NCI-H82 treated with DMSO at 0.1 percent for 48 hours (cell line): Measurements from ENCODE around the gene RHEB.

Experiments
- DNase-seq: peaks from one replicate; lab custom pipeline; 2025; ENCODE audit not compliant: unreplicated experiment; lab: John Stamatoyannopoulos, UW

The RHEB gene

DNA sequence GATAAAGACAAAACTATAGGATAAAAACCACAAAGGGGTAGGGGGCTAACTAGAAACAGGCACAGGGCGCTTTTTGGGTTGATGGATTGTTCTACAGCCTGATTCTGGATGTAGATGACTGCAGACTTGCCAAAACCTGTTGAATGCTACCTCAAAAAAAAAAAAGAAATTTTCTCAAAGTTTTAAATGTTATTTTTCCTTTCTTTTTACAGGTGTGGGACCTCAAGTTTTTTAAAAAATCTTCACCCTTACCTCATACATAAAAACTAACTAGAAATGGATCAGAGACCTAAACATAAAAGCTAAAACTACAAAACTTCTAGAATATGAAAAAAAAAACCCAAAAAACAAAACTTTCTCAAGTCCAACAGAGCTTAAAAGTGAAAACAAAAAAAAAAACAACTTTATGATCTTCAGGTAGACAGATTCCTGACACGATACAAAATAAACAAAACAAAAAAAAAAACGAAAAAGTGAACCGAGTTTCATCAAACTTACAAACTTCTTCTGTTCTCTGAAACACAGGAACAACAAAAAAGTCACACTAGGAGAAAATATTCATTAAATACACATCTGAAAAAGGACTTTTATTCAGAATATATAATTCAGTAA is 14.9 kb downstream of the RHEB start:
- DNase-seq, result no peak

DNA sequence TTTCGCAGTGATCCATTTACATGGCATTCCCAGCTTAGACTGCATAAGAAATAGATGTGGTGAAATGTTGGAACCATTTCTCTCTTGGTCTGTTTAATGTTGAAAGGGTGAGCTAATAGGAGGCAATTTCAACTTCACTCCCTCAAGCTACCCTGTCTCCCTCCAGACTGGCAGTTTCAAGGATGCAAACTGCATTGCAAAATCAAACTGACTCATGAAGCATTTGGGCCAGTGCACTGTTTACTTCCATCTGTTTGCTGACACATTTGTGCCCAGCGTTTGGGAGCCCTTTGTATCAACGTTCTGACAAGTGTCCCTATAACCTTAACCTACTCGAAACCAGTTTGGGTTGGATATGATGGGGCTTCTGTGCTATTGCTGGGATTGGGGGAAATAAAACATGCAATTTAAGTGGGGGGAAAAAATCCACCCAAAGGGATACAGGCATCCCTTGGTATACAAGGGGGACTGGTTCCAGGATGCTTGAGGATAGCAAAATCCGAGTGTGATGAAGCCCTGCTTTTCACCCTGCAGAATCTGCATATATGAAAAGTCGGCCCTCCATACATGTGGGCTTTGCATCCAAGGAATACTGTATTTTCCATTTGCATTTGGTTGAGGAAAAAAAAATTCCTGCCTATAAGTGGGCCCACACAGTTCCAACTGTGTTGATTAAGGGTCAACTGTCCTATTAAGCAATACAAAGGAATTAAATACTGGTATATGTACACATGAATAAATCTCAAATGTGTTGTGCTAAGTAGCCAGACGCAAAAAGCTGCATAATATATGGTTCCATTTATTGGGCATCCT is 15.6 kb downstream of the RHEB start:
- DNase-seq, result no peak

DNA sequence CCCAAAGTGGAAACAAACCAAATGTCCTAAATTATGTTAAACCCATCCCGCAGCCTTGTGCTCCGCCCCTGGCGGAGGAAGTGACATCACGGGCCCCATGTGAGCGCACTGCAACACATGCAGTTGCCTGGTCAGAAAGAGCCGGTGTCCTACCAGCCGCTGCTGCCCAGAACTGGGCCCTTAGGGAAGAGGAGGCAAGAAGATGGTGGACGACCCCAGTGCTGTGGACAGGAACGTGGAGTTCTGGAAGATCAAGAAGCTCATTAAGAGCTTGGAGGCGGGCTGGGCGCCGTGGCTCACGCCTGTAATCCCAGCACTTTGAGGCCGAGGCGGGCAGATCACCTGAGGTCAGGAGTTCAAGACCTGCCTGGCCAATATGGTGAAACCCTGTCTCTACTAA is 18.0 kb downstream of the RHEB start:
- no peak for DNase-seq

DNA sequence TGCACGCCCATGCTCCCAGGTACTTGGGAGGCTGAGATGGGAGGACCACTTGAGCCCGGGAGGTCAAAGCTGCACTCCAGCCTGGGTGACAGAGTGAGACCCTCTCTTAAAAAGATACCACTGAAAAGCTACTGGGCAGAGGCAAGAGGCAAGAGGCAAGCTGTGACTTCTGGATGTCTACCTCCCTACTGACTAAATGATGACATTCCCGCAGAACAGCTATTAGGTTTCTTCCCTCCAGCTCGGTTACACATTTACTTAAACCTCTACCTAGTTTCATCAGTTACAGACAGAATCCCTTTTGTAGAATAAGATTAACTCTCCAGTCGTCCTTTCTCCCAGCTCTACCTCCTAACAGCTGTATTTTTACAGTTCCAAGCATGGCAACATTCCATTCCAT is 21.2 kb downstream of the RHEB start:
- DNase-seq, result no peak

DNA sequence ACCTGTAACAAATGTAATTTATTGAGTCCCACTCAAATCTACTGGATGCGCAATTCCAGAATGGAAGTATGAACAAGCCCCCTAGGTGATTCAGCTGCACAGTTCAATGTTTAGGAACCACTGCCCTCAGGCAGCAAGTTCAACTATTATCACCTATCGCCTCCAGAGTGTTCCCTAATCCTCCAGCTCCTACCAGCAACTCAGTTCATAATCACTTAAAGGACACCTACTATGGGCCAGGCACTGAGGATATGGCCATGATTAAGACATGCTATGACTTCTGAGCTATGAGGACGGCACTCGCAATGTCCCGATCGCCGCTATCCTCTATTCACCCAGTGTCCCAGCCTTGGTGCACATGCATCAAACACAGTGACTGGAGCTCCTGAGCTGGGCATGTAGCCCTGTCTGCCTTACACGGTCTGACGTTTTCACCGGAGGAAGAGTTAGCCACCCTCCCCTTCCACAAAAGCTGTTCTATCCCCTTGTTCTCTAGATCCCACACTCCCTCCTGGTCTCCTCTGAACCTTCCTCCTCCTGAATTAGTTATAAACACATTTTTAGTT is 22.3 kb downstream of the RHEB start:
- no peak for DNase-seq

DNA sequence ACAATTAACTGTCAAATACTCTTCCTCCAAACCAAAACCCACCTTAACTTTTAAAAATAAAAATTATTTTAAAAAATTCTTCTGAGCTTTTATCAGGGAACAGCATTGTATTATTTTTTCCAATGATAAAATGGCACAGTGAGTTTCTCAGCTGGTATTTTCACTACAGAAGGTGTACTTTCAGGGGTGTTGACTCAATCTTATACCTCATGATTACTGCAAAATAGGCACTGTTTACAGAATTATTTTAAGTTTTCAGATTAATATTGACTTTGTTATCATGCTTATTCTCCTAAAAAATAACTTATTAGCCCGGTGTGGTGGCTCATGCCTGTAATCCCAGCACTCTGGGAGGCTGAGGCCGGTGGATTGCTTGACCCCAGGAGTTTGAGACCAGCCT is 24.3 kb downstream of the RHEB start:
- no peak for DNase-seq

DNA sequence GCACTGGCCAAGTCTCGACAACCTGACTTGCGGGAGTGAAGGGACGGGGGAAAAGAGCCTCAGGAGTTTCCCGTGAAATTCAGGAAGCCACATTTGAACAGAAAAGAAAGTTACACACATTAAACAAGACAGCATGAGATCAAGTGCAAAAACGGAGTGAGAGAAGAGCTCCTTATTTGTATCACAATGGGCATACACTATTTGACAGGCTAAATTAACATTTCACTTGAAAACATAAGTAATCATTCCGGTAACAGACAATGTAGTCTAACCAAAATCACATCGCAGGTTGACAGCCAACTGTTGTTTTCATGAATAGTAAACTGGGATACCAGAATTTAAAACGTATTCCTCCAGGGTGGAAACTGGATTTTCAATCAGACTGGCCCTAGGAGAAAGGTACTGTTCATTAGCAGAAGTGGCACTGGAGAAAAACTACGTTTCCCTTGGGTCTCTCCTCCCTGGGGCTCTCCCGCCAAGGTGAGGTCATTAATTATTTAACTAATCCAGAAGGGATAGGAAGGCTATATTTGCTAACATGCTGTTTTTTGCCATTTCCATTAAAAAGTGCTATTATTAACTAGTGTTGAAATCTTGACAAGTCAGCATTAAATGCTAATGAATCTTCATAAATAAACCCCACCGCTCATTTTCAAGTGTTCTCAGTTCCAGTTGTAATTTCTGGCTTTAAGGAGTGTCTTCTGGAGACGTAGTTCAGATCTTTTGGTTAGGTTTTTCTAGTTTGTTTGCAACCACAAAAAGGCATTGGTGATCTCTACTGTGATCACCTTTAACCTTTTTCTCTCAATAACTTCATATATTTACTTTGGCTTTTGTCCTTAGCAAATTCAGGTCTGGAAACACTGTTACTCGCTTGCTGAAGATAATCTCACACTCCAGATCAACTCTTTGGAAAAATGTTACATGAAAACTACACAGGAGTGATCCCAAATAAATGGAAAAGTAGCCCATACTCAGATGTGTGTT is 25.1 kb downstream of the RHEB start:
- DNase-seq, result no peak

DNA sequence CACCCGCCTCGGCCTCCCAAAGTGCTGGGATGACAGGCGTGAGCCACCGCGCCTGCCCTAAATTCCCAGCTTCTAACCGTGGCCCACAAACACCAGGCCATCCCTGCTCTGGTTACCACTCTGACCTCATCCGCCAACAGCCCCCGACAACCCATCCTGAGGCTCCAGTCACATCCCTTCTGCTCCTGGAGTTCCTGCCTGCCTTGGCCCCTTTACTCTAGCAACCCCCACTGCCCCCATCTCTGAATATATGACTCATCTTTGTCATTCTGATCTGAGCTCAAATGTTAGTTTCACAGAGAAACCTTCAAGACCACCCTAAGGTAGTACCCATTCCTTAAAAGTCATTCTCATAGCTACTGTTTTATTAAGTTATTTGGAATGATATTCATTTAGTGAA is 26.6 kb downstream of the RHEB start:
- DNase-seq, result no peak

DNA sequence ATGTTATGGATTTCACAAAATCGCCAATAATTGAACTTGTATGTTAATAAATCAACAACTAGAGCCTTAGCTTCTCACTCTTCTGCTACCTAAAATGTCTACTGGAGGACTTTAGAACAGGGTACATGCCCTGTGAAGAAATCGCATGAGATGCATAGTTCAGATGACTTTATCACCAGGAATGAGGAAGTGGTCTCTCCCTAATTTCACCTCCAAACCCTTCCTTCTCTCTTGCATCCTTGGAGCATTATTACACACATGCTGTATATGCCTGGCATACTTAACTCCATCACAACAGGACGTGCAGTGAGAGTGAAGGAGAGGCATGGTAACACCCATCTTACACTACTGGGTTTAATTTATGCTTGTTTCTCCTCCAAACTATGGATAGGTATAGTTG is 27.8 kb downstream of the RHEB start:
- no peak for DNase-seq

DNA sequence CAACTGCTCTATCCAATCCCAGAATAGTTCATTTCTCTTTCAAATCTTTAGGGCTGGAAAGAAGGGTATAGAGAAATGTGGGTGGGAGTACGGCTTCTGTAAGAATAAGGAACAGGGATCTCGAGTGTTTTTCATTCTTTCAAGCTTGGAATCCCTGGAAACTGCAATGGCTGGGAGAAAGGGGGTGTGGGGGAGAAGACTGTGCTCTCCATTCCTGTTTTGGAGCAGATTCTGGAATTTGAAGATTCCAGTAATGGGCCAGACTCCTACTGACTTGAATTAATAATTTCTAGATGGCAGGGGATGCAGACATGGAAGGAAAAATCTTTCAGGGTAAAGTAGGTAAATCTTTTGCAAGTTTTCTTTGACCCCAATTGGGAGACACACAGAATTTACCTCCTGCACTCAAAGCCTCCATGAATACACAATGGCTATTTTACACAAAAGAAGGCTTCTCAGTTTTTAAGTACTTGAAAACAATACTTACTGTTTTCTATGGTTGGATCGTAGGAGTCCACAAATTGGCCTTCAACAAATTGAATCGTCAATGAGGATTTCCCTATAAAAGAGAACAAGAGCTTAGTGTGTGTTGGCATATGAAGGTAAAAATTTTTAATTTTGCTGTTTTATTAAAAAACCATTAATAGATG is 29.1 kb downstream of the RHEB start:
- no peak for DNase-seq

DNA sequence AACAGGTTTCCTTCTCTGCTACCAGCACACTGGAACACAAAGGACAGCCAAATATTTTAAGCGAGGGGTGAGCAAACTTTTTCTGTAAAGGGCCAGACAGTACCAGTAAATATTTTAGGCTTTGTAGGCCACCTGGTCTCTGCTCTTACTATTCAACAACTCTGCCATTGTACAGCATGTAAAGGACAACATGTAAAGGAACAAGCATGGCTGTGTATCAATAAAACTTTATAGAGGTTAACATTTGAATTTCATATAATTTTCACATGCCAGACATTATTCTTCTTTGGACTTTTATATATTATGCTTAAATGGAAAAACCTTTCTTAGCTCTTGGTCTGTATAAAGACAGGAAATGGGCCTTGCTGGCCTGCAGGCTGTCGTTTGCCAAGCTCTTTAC is 30.2 kb downstream of the RHEB start:
- DNase-seq, result no peak

DNA sequence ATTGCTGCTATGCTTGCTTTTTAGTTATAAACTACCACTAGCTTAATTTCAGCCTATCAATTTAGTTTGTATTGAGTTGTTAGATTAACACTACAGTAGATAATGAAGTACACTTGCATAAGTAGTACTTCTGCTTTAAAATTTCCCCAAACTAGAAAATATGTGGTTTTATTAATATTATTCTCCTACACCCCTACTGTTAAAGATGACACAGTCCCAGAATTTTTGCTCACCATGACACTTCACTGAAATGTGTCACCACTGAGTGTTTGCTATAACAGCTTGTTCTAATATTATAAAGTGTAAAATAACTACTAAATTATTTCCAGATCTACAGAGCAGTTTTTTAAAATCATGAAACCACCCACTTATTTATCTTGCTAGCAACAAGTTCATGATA is 31.6 kb downstream of the RHEB start:
- DNase-seq, result no peak

DNA sequence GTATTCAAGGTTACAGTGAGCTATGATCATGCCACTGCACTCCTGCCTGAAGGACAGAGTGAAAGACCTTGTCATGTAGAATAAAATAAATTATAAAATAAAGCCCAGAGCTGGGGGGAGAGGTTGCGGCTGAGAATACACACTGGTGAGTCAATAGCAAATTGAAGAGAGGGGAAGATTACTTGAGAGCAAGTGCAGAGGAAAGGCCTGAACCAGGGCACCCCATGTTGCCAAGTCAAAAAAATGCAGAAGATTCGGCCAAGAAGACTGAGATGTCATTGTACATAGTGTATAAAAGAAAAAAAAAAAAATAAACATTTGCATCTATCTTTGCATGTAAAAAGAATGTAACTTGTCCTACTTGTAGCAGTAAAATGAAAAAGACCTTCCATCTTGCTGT is 32.5 kb downstream of the RHEB start:
- no peak for DNase-seq

DNA sequence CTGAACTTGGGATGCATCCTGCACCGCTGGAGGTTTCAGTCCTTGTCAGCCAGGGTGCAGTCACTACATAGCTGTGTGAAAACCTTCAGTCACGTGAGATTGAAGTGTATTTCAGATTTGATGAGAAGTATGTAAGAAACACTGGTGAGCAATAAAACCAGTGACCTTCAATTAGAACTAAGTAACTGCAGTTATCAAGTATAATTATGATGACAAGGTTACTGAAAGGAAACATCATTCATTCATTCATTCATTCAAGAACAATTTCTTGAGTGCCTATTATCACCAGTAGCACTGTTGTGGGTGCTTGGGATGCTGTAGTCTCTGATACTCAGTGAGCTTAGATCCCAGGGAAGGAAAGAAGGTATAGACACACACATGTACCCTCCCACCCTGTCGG is 33.6 kb downstream of the RHEB start:
- DNase-seq, result no peak

DNA sequence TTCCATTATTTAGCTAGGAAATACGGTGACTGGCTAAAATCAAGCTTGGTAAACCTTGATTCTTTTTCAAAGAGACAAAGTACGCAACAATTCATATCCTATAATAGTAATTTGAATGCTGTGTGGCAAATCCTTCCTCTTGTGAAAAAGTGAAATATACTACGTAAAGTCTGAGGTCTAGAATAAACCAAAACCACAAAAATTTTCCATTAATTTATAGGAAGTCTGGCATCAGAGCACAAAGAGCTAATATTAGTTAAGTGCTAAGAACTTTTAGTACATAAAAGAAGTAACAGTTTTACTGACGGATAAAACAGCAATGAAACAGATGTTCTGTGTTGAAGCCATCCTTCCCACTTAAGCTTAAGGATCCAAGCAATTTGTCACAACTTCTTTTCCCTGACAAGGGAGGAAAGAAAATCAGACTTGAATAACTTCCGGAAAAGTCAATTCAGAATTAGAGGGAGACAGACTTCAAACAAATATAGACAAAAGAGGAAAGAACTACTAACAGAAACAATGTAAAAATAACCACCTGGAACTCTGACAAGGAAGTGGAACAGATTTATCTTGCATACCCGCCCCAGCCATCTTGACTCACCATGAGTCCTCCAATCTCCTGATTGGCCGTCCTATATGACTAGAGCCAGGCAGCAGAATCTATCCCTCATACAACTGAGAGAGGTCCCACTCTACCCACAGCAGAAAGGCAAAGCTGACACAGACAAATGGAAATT is 34.6 kb downstream of the RHEB start:
- no peak for DNase-seq

DNA sequence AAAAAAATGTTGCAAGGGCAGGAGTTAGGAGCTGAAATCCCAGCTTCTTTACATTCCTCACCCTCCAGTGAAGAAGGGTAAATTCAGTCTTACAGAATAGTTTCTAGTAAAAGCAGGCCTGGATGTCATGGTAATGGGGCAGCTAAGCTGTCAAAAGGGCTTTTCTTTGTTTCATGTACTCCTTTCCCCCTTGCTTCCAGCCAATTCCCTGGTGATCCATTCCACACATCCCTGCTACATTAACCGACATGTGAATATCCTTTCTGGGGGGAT is 36.0 kb downstream of the RHEB start:
- no peak for DNase-seq

DNA sequence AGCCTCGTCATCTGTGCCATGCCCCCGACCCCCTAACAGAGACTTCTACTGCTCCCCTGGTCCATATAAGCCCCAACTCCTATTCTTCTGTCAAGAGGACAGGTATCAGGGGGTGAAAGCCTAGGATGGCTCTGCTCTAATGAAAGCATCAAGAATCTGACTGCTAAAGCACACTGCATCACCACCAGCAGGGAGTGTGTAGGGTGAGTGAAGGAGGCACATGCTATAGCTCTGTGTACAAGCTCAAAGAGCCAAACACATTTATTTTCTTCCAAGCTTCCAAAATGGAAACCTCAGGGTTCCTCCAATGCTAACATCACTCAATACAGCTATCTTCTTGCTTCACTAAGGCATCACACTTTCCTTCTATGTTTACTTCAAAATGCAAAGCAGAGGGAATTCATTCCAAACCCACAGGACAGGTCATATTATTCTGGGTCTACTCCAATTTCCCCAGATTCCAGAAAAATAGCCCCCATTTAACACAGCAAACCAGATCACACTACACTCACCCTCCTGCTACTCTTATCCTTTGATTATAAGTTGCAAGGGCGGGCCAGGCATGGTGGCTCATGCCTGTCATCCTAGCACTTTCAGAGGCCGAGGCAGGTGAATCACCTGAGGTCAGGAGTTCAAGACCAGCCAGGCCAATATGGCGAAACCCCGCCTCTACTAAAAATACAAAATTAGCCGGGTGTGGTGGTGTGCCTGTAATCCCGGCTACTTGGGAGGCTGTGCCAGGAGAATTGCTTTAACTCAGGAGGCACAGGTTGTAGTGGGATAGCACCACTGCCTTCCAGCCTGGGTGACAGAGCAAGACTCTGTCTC is 36.6 kb downstream of the RHEB start:
- DNase-seq, result no peak

DNA sequence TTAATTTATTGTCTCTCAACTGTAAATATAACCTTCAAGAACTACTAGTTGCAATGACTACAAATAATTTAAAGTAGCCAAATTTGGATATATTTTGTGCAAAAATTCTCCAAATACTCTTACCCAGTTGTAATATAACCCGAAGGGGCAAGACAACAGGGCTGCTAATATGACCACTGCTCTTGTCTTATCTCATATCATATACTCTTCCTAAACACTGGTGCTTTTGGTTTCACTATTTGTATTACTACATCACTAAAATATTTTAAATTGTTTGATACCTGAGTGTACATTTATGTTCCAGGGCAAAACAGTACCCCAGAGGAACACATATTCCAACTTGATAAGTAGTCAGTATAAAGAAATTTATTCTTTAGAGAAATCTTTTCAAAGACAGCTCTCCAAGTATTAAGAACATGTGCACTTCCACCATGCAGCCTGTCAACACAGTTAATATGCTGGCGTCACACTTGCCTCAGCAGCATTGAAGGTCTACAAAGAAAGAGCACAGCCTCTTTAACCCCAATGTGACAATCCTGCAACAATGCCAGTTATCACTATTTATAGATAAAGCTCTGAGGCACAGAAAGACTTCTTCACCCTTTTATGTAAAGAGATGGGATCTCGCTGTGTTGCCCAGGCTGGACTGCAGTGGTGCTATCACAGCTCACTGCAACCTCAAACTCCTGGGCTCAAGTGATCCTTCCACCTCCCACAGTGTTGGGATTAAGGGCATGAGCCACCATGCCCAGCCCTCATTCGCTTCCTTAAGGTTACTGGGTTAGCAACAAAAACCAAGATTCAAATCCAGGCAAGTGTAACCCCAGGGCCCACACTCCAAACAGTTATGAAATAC is 37.8 kb downstream of the RHEB start:
- DNase-seq, result no peak

DNA sequence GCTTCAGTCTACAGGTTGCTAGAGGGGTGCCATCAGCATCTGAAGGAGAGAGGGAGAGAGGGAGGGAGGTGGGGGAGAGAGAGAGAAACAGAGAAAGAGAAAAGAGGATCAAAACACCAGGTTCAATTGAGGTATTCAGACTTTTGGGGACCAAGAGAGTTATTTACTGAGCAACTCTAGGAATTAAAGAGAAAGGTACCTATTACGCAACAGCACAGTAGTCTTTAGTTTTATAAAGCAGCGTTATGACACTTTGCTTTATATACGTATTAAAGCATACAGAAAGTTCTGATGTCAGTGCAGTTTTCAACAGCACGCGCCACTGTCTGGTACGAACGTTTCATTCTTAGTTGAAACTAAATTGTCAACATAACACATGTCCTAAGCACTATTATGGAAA is 41.8 kb downstream of the RHEB start:
- DNase-seq, result no peak
